PC-3 (cell line): ENCODE measurements around the gene HPS5. TPM values are rescaled to one million over a fixed set of nuclear protein-coding genes. Genes with fewer than 3 reads are reported as not detected.

Experiments used
- ATAC-seq: fragments of 200-7000 bp; cut with Tn5 transposase; 2 replicates; pipeline ENCODE4 v1.9.1; 2020; ENCODE audit warnings: mild to moderate bottlenecking, moderate library complexity
- BruUV-seq: library from RNA; stranded (reverse); fragments of 400-500 nt; replicated peaks from 2 replicates; lab custom pipeline; 2021; lab: Mats Ljungman, UMichigan
- CTCF ChIA-PET: fragments of 300-600 bp; sonication (Branson Sonifier 250); formaldehyde crosslinking; loops from one replicate; lab custom pipeline; 2022; ENCODE audit warnings: antibody characterized with exemption; lab: Charles Lee
- POLR2A ChIA-PET: fragments of 300-600 bp; sonication (Branson Sonifier 250); formaldehyde crosslinking; loops from one replicate; lab custom pipeline; 2022; ENCODE audit warnings: antibody characterized with exemption; ENCODE audit not compliant: unreplicated experiment; lab: Charles Lee
- DNase-seq: peaks from one replicate; pipeline ENCODE4 v3.0.0-alpha.2; 2015
- H2AFZ ChIP-seq: fragments of 300-600 bp; sonication (generic); 2 replicates; pipeline ENCODE4 v1.6.0; 2016; ENCODE audit warnings: antibody characterized with exemption, low read length
- H3F3A ChIP-seq: fragments of 300-600 bp; sonication (generic); one replicate; pipeline ENCODE4 v1.6.0; 2017; ENCODE audit warnings: antibody characterized with exemption, low read length, control low read depth, mild to moderate bottlenecking; ENCODE audit not compliant: unreplicated experiment
- H3K27ac ChIP-seq: fragments of 300-600 bp; sonication (generic); 2 replicates; pipeline ENCODE4 v1.5.1; 2016; ENCODE audit warnings: mild to moderate bottlenecking, low read length
- H3K27me3 ChIP-seq: fragments of 300-600 bp; sonication (generic); 2 replicates; pipeline ENCODE4 v1.6.1; 2016; ENCODE audit warnings: low read length, mixed read lengths
- H3K36me3 ChIP-seq: fragments of 300-600 bp; sonication (generic); 2 replicates; pipeline ENCODE4 v1.6.1; 2016; ENCODE audit warnings: low read depth, mixed run types, low read length, mixed read lengths
- H3K4me1 ChIP-seq: fragments of 300-600 bp; sonication (generic); 2 replicates; pipeline ENCODE4 v1.5.1; 2016; ENCODE audit warnings: low read length; ENCODE audit not compliant: insufficient read depth
- H3K4me2 ChIP-seq: fragments of 300-600 bp; sonication (generic); 2 replicates; pipeline ENCODE4 v1.6.0; 2016; ENCODE audit warnings: low read length
- H3K4me3 ChIP-seq: fragments of 300-600 bp; sonication (generic); 2 replicates; pipeline ENCODE4 v1.5.1; 2016; ENCODE audit warnings: mild to moderate bottlenecking, low read length, mixed read lengths
- H3K79me2 ChIP-seq: fragments of 300-600 bp; sonication (generic); 2 replicates; pipeline ENCODE4 v1.6.1; 2017; ENCODE audit warnings: low read length, mixed read lengths
- H3K9ac ChIP-seq: fragments of 300-600 bp; sonication (generic); 2 replicates; pipeline ENCODE4 v1.6.0; 2016; ENCODE audit warnings: mild to moderate bottlenecking, low read length
- H3K9me2 ChIP-seq: fragments of 300-600 bp; sonication (generic); replicated peaks from 2 replicates; pipeline ENCODE4 v1.6.1; 2016; ENCODE audit warnings: mixed run types, low read length, mixed read lengths
- H3K9me3 ChIP-seq: fragments of 300-600 bp; sonication (generic); 2 replicates; pipeline ENCODE4 v1.6.1; 2016; ENCODE audit warnings: low read length, mixed read lengths
- H4K20me1 ChIP-seq: fragments of 300-600 bp; sonication (generic); 2 replicates; pipeline ENCODE4 v1.6.1; 2016; ENCODE audit warnings: low read length, mixed read lengths
- CTCF ChIP-seq: fragments of 300-600 bp; sonication (generic); conservative IDR thresholded peaks from 2 replicates; pipeline ENCODE4 v1.5.1; 2017; ENCODE audit warnings: antibody characterized with exemption, low read depth, mild to moderate bottlenecking, low read length
- EZH2 ChIP-seq: fragments of 300-600 bp; sonication (generic); IDR thresholded peaks from one replicate; pipeline ENCODE4 v1.6.1; 2017; ENCODE audit warnings: antibody characterized with exemption, mild to moderate bottlenecking, low read length; ENCODE audit not compliant: unreplicated experiment
- EZH2phosphoT487 ChIP-seq: fragments of 300-600 bp; sonication (generic); IDR thresholded peaks from 2 replicates; pipeline ENCODE4 v1.6.1; 2018; ENCODE audit warnings: mild to moderate bottlenecking, antibody characterized with exemption, low read length, borderline replicate concordance
- intact Hi-C: fragments of 100-400 bp; cut with micrococcal nuclease; formaldehyde crosslinking; loops from 2 replicates; pipeline ENCODE4 v1.9.0; 2023
- total RNA-seq: library from RNA; depleted of rRNA; stranded (reverse); fragments of >200 nt; gene quantifications from 2 replicates; pipeline ENCODE4 v1.2.3, GENCODE V29; 2014

The HPS5 gene
- total RNA-seq, 1 experiment from 2014 or later, result 15.2 TPM

GRCh38 chr11:18235394-18236334, 86.3 kb downstream of the HPS5 start:
- intact Hi-C loops, result no loop called here
- no peak overlapping the region for H3K4me3 ChIP-seq

GRCh38 chr11:18233912-18234311, 88.0 kb downstream of the HPS5 start:
- no TSS peak for BruUV-seq
- no peak for TF ChIP-seq EZH2
- no peak for TF ChIP-seq CTCF
- no peak for TF ChIP-seq EZH2phosphoT487
- no peak for ATAC-seq

More at GRCh38 chr11:18235394-18236334, 86.3 kb downstream of the HPS5 start:
- Histone ChIP-seq H3K9ac (no peak overlapping the region), H4K20me1 (no peaks in the 10 kb centered on the region), H3K9me2 (no peaks in the 10 kb centered on the region), H3K9me3 (no peaks in the 10 kb centered on the region), H3K79me2 (no peaks in the 10 kb centered on the region), H2AFZ (no peak overlapping the region), H3F3A (no peaks in the 10 kb centered on the region), H3K4me2 (no peak overlapping the region), H3K4me1 (no peaks in the 10 kb centered on the region), H3K27ac (no peak overlapping the region), H3K27me3 (peaks cover 54% of the 10 kb centered on the region), H3K36me3 (no peaks in the 10 kb centered on the region)
- no TSS peak for BruUV-seq
- no peak for DNase-seq
- CTCF ChIA-PET, result interaction anchor here (0.6 kb wide), 1 partner anchor 291 kb away, joined by 3 read pairs; no protein-coding TSS in a partner anchor
- POLR2A ChIA-PET, result no interaction called here
- no peak for TF ChIP-seq CTCF
- TF ChIP-seq EZH2phosphoT487, result no peak
- TF ChIP-seq EZH2, result no peak
- ATAC-seq, result no peak

DNA sequence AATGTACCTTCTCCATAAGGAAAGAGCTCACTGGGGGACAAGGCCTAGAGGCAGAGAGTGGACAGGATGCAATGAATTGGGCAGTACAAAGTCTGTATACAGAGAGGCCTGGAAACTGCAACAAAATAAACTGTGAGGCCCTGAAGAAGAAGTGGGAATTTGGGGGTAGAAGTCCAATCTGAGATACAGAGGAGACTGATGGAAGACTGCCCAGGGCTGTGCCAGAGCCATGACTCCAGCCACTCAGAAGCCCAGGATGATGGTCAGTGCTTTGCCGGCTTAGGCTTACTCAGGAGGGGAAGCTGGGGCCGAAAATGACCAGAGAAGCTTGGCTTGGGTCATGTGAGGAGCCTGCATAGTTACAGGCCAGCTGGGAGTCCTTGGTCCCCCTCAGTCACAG, 91.1 kb downstream of the HPS5 start:
- ATAC-seq, result no peak
- CTCF ChIA-PET, result no interaction called here
- no peak overlapping the region for H3K27ac ChIP-seq

More at GRCh38 chr11:18233912-18234311, 88.0 kb downstream of the HPS5 start:
- no peak overlapping the region for H2AFZ ChIP-seq
- H3K27ac ChIP-seq, result no peak overlapping the region
- H3K36me3 ChIP-seq, result no peaks in the 10 kb centered on the region
- no peaks in the 10 kb centered on the region for H3K9me3 ChIP-seq
- DNase-seq, result no peak
- H3F3A ChIP-seq, result no peaks in the 10 kb centered on the region
- no peak overlapping the region for H3K4me2 ChIP-seq
- intact Hi-C loops, result no loop called here
- no peaks in the 10 kb centered on the region for H3K79me2 ChIP-seq
- no peak overlapping the region for H3K9ac ChIP-seq
- H4K20me1 ChIP-seq, result no peaks in the 10 kb centered on the region
- ChIA-PET POLR2A (no interaction called here), CTCF (no interaction called here)
- H3K4me3 ChIP-seq, result no peak overlapping the region
- H3K4me1 ChIP-seq, result no peaks in the 10 kb centered on the region
- no peaks in the 10 kb centered on the region for H3K9me2 ChIP-seq
- peaks cover 39% of the 10 kb centered on the region for H3K27me3 ChIP-seq

More for the DNA sequence above, 91.1 kb downstream of the HPS5 start:
- Histone ChIP-seq H3K36me3 (no peaks in the 10 kb centered on the region), H3F3A (no peaks in the 10 kb centered on the region), H3K9me3 (no peaks in the 10 kb centered on the region), H3K9me2 (no peaks in the 10 kb centered on the region), H3K4me2 (no peak overlapping the region), H3K79me2 (no peaks in the 10 kb centered on the region), H3K9ac (no peak overlapping the region), H3K4me3 (no peak overlapping the region), H3K27me3 (peaks cover 26% of the 10 kb centered on the region), H3K4me1 (no peaks in the 10 kb centered on the region), H4K20me1 (no peaks in the 10 kb centered on the region), H2AFZ (no peak overlapping the region)
- TF ChIP-seq EZH2 (no peak), CTCF (no peak), EZH2phosphoT487 (no peak)
- POLR2A ChIA-PET, result no interaction called here
- BruUV-seq, result no TSS peak
- no peak for DNase-seq
- intact Hi-C loops, result no loop called here
